ENCODE data around the gene SPAG5.

GRCh38 chr17:28547623-28548416 lies 51.0 kb downstream of the SPAG5 start:
- peak; percentile 96 for TF ChIP-seq CTCF (IDR thresholded peaks at IDR 0.05)
- TF ChIP-seq ZFX (IDR thresholded peaks at IDR 0.05; ENCODE audit: borderline replicate concordance), result no peak
